ENCODE data around the gene NCBP3.
"Not testable (repeated sequence)": the region's sequence is repeated elsewhere in the genome, so short reads cannot be mapped to it uniquely, and the experiment has no call there.

The NCBP3 gene

GRCh38 chr17:3852561-3852960, 6.5 kb upstream of the NCBP3 start:
- TF ChIP-seq TAF1 (IDR thresholded peaks at IDR 0.05; ENCODE audit: low read depth, low read length) = no peak
- TF ChIP-seq POU2F2 (IDR thresholded peaks at IDR 0.05; ENCODE audit: low read depth, low read length) = no peak
- no peak for TF ChIP-seq PAX5 (IDR thresholded peaks at IDR 0.05; ENCODE audit: insufficient read depth, low read length, severe bottlenecking)
- no peak for TF ChIP-seq POLR2AphosphoS5 (IDR thresholded peaks at IDR 0.05; ENCODE audit: low read depth, low read length)
- TF ChIP-seq SPI1 (IDR thresholded peaks at IDR 0.05; ENCODE audit: low read depth, low read length) = no peak
- TF ChIP-seq POLR2A (IDR thresholded peaks at IDR 0.05; ENCODE audit: low read depth, low read length) = no peak
- DNase-seq (ENCODE audit: insufficient read length, low spot score) (no peak), FAIRE-seq (no peak)

- no peak for FAIRE-seq
- DNase-seq (ENCODE audit: insufficient read length, low spot score) = no peak
- TF ChIP-seq PAX5 (IDR thresholded peaks at IDR 0.05; ENCODE audit: insufficient read depth, low read length, severe bottlenecking) = no peak
- no peak for TF ChIP-seq POU2F2 (IDR thresholded peaks at IDR 0.05; ENCODE audit: low read depth, low read length)
- TF ChIP-seq TAF1 (IDR thresholded peaks at IDR 0.05; ENCODE audit: low read depth, low read length) = no peak
- no peak for TF ChIP-seq POLR2A (IDR thresholded peaks at IDR 0.05; ENCODE audit: low read depth, low read length)
- no peak for TF ChIP-seq SPI1 (IDR thresholded peaks at IDR 0.05; ENCODE audit: low read depth, low read length)
These were observed 5.5 kb upstream of the NCBP3 start for GRCh38 chr17:3851461-3852100.

- no peak for TF ChIP-seq POLR2A (IDR thresholded peaks at IDR 0.05; ENCODE audit: low read depth, low read length)
- no peak for TF ChIP-seq POU2F2 (IDR thresholded peaks at IDR 0.05; ENCODE audit: low read depth, low read length)
- FAIRE-seq = no peak
- DNase-seq (ENCODE audit: insufficient read length, low spot score) = no peak
These were observed 2.3 kb upstream of the NCBP3 start for GRCh38 chr17:3848229-3848835.

GRCh38 chr17:3847165-3847670, 1.2 kb upstream of the NCBP3 start:
- TF ChIP-seq SPI1 (IDR thresholded peaks at IDR 0.05; ENCODE audit: low read depth, low read length) (no peak), PAX5 (IDR thresholded peaks at IDR 0.05; ENCODE audit: insufficient read depth, low read length, severe bottlenecking) (no peak), POU2F2 (IDR thresholded peaks at IDR 0.05; ENCODE audit: low read depth, low read length) (no peak), POLR2AphosphoS5 (IDR thresholded peaks at IDR 0.05; ENCODE audit: low read depth, low read length) (no peak), TAF1 (IDR thresholded peaks at IDR 0.05; ENCODE audit: low read depth, low read length) (no peak), POLR2A (IDR thresholded peaks at IDR 0.05; ENCODE audit: low read depth, low read length) (no peak)
- no peak for DNase-seq (ENCODE audit: insufficient read length, low spot score)
- no peak for FAIRE-seq

GRCh38 chr17:3846437-3847164, 555 bp upstream of the NCBP3 start:
- DNase-seq (ENCODE audit: insufficient read length, low spot score) (no peak), FAIRE-seq (no peak)
- TF ChIP-seq POLR2A (IDR thresholded peaks at IDR 0.05; ENCODE audit: low read depth, low read length) (no peak), SPI1 (IDR thresholded peaks at IDR 0.05; ENCODE audit: low read depth, low read length) (no peak), TAF1 (IDR thresholded peaks at IDR 0.05; ENCODE audit: low read depth, low read length) (no peak), POU2F2 (IDR thresholded peaks at IDR 0.05; ENCODE audit: low read depth, low read length) (no peak), PAX5 (IDR thresholded peaks at IDR 0.05; ENCODE audit: insufficient read depth, low read length, severe bottlenecking) (no peak), POLR2AphosphoS5 (IDR thresholded peaks at IDR 0.05; ENCODE audit: low read depth, low read length) (no peak)

GRCh38 chr17:3845291-3845620, 790 bp downstream of the NCBP3 start:
- FAIRE-seq (no peak), DNase-seq (ENCODE audit: insufficient read length, low spot score) (peak; percentile 49)
- no peak for TF ChIP-seq TAF1 (IDR thresholded peaks at IDR 0.05; ENCODE audit: low read depth, low read length)
- no peak for TF ChIP-seq POU2F2 (IDR thresholded peaks at IDR 0.05; ENCODE audit: low read depth, low read length)
- TF ChIP-seq SPI1 (IDR thresholded peaks at IDR 0.05; ENCODE audit: low read depth, low read length) = no peak
- TF ChIP-seq POLR2A (IDR thresholded peaks at IDR 0.05; ENCODE audit: low read depth, low read length) = no peak
- TF ChIP-seq PAX5 (IDR thresholded peaks at IDR 0.05; ENCODE audit: insufficient read depth, low read length, severe bottlenecking) = no peak
- TF ChIP-seq POLR2AphosphoS5 (IDR thresholded peaks at IDR 0.05; ENCODE audit: low read depth, low read length) = no peak

- not testable (repeated sequence) for DNase-seq (ENCODE audit: insufficient read length, low spot score)
- peak; percentile 9 for FAIRE-seq
These were observed 1.5 kb downstream of the NCBP3 start for GRCh38 chr17:3844556-3844955.

GRCh38 chr17:3843935-3844516, 2.0 kb downstream of the NCBP3 start:
- DNase-seq (ENCODE audit: insufficient read length, low spot score) = no peak
- FAIRE-seq = peak; percentile 96

GRCh38 chr17:3838206-3838605, 7.8 kb downstream of the NCBP3 start:
- TF ChIP-seq PAX5 (IDR thresholded peaks at IDR 0.05; ENCODE audit: insufficient read depth, low read length, severe bottlenecking) (no peak), POLR2AphosphoS5 (IDR thresholded peaks at IDR 0.05; ENCODE audit: low read depth, low read length) (no peak), POLR2A (IDR thresholded peaks at IDR 0.05; ENCODE audit: low read depth, low read length) (no peak), POU2F2 (IDR thresholded peaks at IDR 0.05; ENCODE audit: low read depth, low read length) (no peak), SPI1 (IDR thresholded peaks at IDR 0.05; ENCODE audit: low read depth, low read length) (no peak), TAF1 (IDR thresholded peaks at IDR 0.05; ENCODE audit: low read depth, low read length) (no peak)
- FAIRE-seq (no peak), DNase-seq (ENCODE audit: insufficient read length, low spot score) (no peak)

More at GRCh38 chr17:3843935-3844516, 2.0 kb downstream of the NCBP3 start:
- TF ChIP-seq PAX5 (IDR thresholded peaks at IDR 0.05; ENCODE audit: insufficient read depth, low read length, severe bottlenecking) = no peak
- no peak for TF ChIP-seq POLR2AphosphoS5 (IDR thresholded peaks at IDR 0.05; ENCODE audit: low read depth, low read length)
- TF ChIP-seq TAF1 (IDR thresholded peaks at IDR 0.05; ENCODE audit: low read depth, low read length) = no peak
- TF ChIP-seq POLR2A (IDR thresholded peaks at IDR 0.05; ENCODE audit: low read depth, low read length) = no peak
- TF ChIP-seq POU2F2 (IDR thresholded peaks at IDR 0.05; ENCODE audit: low read depth, low read length) = no peak
- no peak for TF ChIP-seq SPI1 (IDR thresholded peaks at IDR 0.05; ENCODE audit: low read depth, low read length)
